Neuronal stem cell (in vitro differentiated cells): Measurements from ENCODE around the gene B4GALT6.

ENCODE experiments used
- DNase-seq: peaks from one replicate; pipeline ENCODE4 v3.0.0-alpha.2; 2013; ENCODE audit warnings: low spot score
- H2AFZ ChIP-seq: one replicate; pipeline ENCODE4 v1.6.1; 2013; ENCODE audit warnings: mild to moderate bottlenecking, low read length, inconsistent platforms
- H2AK5ac ChIP-seq: 2 replicates; pipeline ENCODE4 v1.6.1; 2013; ENCODE audit warnings: low read depth, mild to moderate bottlenecking, inconsistent platforms, low read length, moderate library complexity, mixed read lengths
- H2BK120ac ChIP-seq: 2 replicates; pipeline ENCODE4 v1.6.1; 2013; ENCODE audit warnings: low read depth, mild to moderate bottlenecking, inconsistent platforms, low read length, moderate library complexity, mixed read lengths
- H2BK12ac ChIP-seq: one replicate; pipeline ENCODE4 v1.6.1; 2013; ENCODE audit warnings: low read length, inconsistent platforms
- H2BK15ac ChIP-seq: 2 replicates; pipeline ENCODE4 v1.6.1; 2013; ENCODE audit warnings: mild to moderate bottlenecking, low read length, inconsistent platforms, mixed read lengths
- H2BK5ac ChIP-seq: one replicate; pipeline ENCODE4 v1.6.1; 2013; ENCODE audit warnings: inconsistent platforms, mild to moderate bottlenecking, low read length, moderate library complexity
- H3K14ac ChIP-seq: one replicate; pipeline ENCODE4 v1.6.1; 2013; ENCODE audit warnings: low read length, inconsistent platforms
- H3K18ac ChIP-seq: 2 replicates; pipeline ENCODE4 v1.6.1; 2013; ENCODE audit warnings: low read length, inconsistent platforms
- H3K23ac ChIP-seq: 2 replicates; pipeline ENCODE4 v1.6.1; 2013; ENCODE audit warnings: low read depth, mild to moderate bottlenecking, mixed read lengths, low read length, inconsistent platforms; ENCODE audit not compliant: poor library complexity
- H3K27ac ChIP-seq: replicated peaks from 3 replicates; pipeline ENCODE4 v1.5.1; 2013; ENCODE audit warnings: low read length, inconsistent platforms
- H3K27me3 ChIP-seq, 3 experiments: 2 replicates each; pipeline ENCODE4 v1.6.1; 2013; ENCODE audit warnings: low read length in 3 of 3, mild to moderate bottlenecking in 2 of 3, inconsistent platforms in 1 of 3, low read depth in 1 of 3, mixed read lengths in 1 of 3, moderate library complexity in 1 of 3; ENCODE audit not compliant: control insufficient read depth in 3 of 3, insufficient read depth in 3 of 3
- H3K36me3 ChIP-seq, 2 donors: replicated peaks in 1 of 2; 2 replicates each; pipeline ENCODE4 v1.6.1; 2013; ENCODE audit warnings: low read length in 2 of 2; ENCODE audit not compliant: control insufficient read depth in 2 of 2, insufficient read depth in 2 of 2
- H3K4ac ChIP-seq: 2 replicates; pipeline ENCODE4 v1.6.1; 2013; ENCODE audit warnings: inconsistent platforms, mild to moderate bottlenecking, low read length, moderate library complexity
- H3K4me1 ChIP-seq, 2 donors: 1 replicate in 1 of 2; 2 replicates in 1 of 2; pipeline ENCODE4 v1.6.1; 2013; ENCODE audit warnings: low read length in 2 of 2, low read depth in 1 of 2; ENCODE audit not compliant: control insufficient read depth in 2 of 2, insufficient read depth in 1 of 2
- H3K4me2 ChIP-seq: one replicate; pipeline ENCODE4 v1.6.1; 2013; ENCODE audit warnings: mild to moderate bottlenecking, low read length, inconsistent platforms; ENCODE audit not compliant: insufficient read depth, poor library complexity, severe bottlenecking
- H3K4me3 ChIP-seq, 2 donors: 2 replicates each; pipeline ENCODE4 v1.5.1; 2013; ENCODE audit warnings: low read length in 2 of 2, mild to moderate bottlenecking in 2 of 2, inconsistent platforms in 1 of 2, moderate library complexity in 1 of 2
- H3K79me1 ChIP-seq: one replicate; pipeline ENCODE4 v1.6.1; 2013; ENCODE audit warnings: low read depth, mild to moderate bottlenecking, inconsistent platforms, low read length, moderate library complexity
- H3K9ac ChIP-seq: one replicate; pipeline ENCODE4 v1.6.1; 2013; ENCODE audit warnings: mild to moderate bottlenecking, low read depth, low read length, inconsistent platforms; ENCODE audit not compliant: poor library complexity
- H3K9me3 ChIP-seq, 2 donors: replicated peaks in 1 of 2; 2 replicates each; pipeline versions ENCODE3 to v1.6.1; 2013; ENCODE audit warnings: low read length in 2 of 2, mild to moderate bottlenecking in 2 of 2, inconsistent platforms in 1 of 2, low read depth in 1 of 2, mixed read lengths in 1 of 2, moderate library complexity in 1 of 2; ENCODE audit not compliant: control insufficient read depth in 2 of 2, insufficient read depth in 1 of 2
- H4K8ac ChIP-seq: one replicate; pipeline ENCODE4 v1.6.1; 2013; ENCODE audit warnings: low read depth, mild to moderate bottlenecking, inconsistent platforms, low read length, moderate library complexity
- H4K91ac ChIP-seq: one replicate; pipeline ENCODE4 v1.6.1; 2013; ENCODE audit warnings: low read length, low read depth, mild to moderate bottlenecking, inconsistent platforms; ENCODE audit not compliant: poor library complexity
- WGBS, 2 donors: extraction: QIAGEN DNeasy Blood & Tissue Kit; methylation state at CpG; one replicate each; pipeline ENCODE4 v1.1.7; 2013; ENCODE audit warnings: missing lambda C conversion rate in 2 of 2, mixed read lengths in 1 of 2; ENCODE audit not compliant: insufficient read length in 2 of 2, insufficient replicate concordance in 1 of 2; ENCODE audit errors: extremely low coverage in 2 of 2; 5-methylcytosine and 5-hydroxymethylcytosine counted together

Gene B4GALT6

DNA sequence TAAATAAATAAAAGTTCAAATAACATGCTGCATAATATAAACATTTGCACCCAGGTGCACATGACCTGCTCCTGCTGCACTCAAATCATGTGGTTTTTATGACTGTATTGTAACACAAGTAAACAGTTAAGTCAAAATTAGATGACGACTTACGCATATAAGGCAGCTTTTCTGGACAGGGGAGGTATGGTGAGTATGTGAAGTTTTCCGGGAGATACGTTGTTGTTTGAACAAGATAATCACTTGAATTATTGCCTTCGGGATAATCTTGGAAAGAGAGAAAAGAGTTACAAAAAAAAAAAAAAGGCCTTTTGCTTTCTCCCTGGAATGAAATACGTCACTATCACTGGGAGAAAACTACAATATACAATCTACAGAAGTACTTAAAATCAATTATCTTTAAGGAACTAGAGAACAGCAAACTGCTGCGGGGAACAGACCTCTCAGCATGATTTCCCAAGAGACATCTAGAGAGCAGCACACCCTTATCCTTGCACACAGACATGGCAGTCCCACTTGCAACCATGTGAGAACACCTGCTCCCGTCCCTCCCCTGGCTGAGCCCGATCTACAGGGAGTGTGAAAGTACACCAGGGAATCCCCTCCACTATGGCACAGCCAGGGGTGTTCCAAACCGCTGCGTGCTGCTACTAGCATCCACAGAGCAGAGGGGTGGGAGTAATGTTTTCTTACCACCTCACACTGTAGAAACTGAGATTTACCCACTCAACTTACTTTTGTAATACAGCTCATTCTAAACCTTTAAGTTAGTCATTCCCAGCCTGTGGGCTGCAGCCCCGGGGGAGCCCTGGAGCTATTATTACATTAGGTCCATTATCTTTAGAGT is 26.3 kb downstream of the B4GALT6 start:
- DNase-seq: no peak
- WGBS, 2 donors: no CpG with 5 or more reads among the region's 12 CpGs
- H3K4ac ChIP-seq: no peak overlapping the region

DNA sequence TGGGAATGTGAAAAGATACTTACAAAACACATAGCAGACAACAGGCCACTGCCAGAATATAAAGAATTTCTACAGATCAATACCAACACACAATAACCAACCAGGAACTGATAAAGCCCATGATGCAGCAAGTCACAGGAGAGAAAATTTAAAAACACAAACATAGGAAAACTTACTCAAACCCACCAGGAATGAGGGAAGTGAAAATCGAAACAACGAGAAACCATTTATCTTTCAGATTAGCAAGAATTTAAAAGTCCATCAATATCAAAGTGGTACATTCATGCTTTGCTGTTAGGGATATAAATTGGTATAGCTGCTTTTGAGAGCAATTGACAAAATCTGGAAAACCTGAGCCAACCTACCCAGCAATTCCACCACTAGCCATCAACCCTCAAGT is 27.6 kb downstream of the B4GALT6 start:
- H3K18ac ChIP-seq: no peak overlapping the region
- no peak overlapping the region for H4K8ac ChIP-seq
- H3K4me2 ChIP-seq: no peak overlapping the region
- no peak overlapping the region for H2BK120ac ChIP-seq
- H3K27me3 ChIP-seq: no peaks in the 10 kb centered on the region
- no peak for DNase-seq
- no peak overlapping the region for H3K4me3 ChIP-seq
- H3K4ac ChIP-seq: no peak overlapping the region
- no peak overlapping the region for H2AFZ ChIP-seq
- H3K4me1 ChIP-seq: peaks cover 0 to 2% of the 10 kb centered on the region in 2 donors
- H3K23ac ChIP-seq: no peak overlapping the region
- peaks cover 0 to 8% of the 10 kb centered on the region in 2 donors for H3K9me3 ChIP-seq
- H3K9ac ChIP-seq: no peak overlapping the region
- peaks cover 2% of the 10 kb centered on the region for H3K79me1 ChIP-seq
- H2BK12ac ChIP-seq: no peak overlapping the region
- H3K27ac ChIP-seq: no peak overlapping the region
- H4K91ac ChIP-seq: no peak overlapping the region
- peaks cover 4 to 41% of the 10 kb centered on the region in 2 donors for H3K36me3 ChIP-seq
- no peak overlapping the region for H3K14ac ChIP-seq
- H2AK5ac ChIP-seq: no peak overlapping the region
- H2BK15ac ChIP-seq: no peak overlapping the region
- no CpG with 5 or more reads among the region's 2 CpGs for WGBS, 2 donors
- H2BK5ac ChIP-seq: no peak overlapping the region

More for the DNA sequence above, 26.3 kb downstream of the B4GALT6 start:
- Histone ChIP-seq H2BK12ac (no peak overlapping the region), H4K8ac (no peak overlapping the region), H2BK15ac (no peak overlapping the region), H2AK5ac (no peak overlapping the region), H2BK120ac (no peak overlapping the region), H3K23ac (no peak overlapping the region), H3K27ac (no peak overlapping the region), H2BK5ac (no peak overlapping the region), H3K18ac (no peak overlapping the region), H3K4me1 (peaks cover 0 to 2% of the 10 kb centered on the region in 2 donors), H4K91ac (no peak overlapping the region), H3K14ac (no peak overlapping the region), H3K9ac (no peak overlapping the region), H3K9me3 (peaks cover 0 to 8% of the 10 kb centered on the region in 2 donors), H3K79me1 (peaks cover 2% of the 10 kb centered on the region), H3K4me2 (no peak overlapping the region), H3K4me3 (no peak overlapping the region), H2AFZ (no peak overlapping the region), H3K27me3 (no peaks in the 10 kb centered on the region), H3K36me3 (peaks cover 3 to 38% of the 10 kb centered on the region in 2 donors)

DNA sequence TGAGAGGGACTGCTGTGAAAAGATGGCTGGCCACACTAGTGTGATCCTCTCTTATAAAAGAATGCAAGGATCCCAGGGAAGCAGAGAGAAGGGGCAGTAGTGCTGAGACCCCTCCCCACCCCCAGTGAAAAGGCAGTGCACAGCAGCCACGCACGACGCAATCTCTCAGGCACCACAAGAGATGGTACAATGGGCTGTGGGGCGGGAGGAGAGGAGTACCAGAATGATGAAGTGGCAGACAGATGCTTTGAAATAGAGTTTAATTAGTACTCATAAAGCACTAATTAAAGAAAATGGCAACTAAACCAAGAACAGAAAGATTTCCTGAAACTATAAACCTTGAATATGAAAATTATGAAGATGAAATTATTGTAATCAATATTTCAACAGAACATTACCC is 29.0 kb downstream of the B4GALT6 start:
- Histone ChIP-seq H4K91ac (no peak overlapping the region), H3K36me3 (peaks cover 1 to 37% of the 10 kb centered on the region in 2 donors), H3K18ac (no peak overlapping the region), H2BK15ac (no peak overlapping the region), H3K4ac (no peak overlapping the region), H3K4me1 (peaks cover 0 to 2% of the 10 kb centered on the region in 2 donors), H3K23ac (no peak overlapping the region), H2BK12ac (no peak overlapping the region), H3K27ac (no peak overlapping the region), H3K14ac (no peak overlapping the region), H3K4me2 (no peak overlapping the region), H3K27me3 (no peaks in the 10 kb centered on the region), H3K9ac (no peak overlapping the region), H2BK5ac (no peak overlapping the region), H3K79me1 (peaks cover 2% of the 10 kb centered on the region), H4K8ac (no peak overlapping the region), H3K9me3 (peaks cover 0 to 5% of the 10 kb centered on the region in 2 donors), H2AFZ (no peak overlapping the region), H2AK5ac (no peak overlapping the region), H3K4me3 (no peak overlapping the region), H2BK120ac (no peak overlapping the region)
- no peak for DNase-seq
- WGBS, 2 donors: no CpG with 5 or more reads among the region's 4 CpGs

DNA sequence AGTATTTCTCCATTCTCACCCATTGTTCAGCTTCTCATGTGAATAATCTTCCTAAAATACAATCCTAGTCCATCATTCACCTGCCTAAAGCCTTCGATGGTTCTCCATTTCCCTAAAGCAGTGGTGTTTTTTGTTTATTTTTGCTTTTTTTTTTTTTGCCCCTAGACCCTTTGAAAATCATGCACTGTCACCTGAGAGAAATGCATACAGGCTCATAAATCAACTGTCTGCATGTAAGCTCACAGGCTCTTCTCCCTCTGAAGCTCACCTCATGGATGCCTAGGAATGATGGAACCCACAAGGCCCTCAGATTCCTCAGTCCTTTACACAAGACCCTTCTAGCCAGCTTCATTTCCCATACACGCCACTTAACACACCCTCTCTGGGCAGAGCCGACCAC is 31.5 kb downstream of the B4GALT6 start:
- H2BK5ac ChIP-seq: no peak overlapping the region
- no peak overlapping the region for H3K14ac ChIP-seq
- H3K79me1 ChIP-seq: no peaks in the 10 kb centered on the region
- no peak for DNase-seq
- no peak overlapping the region for H4K8ac ChIP-seq
- no peak overlapping the region for H2BK120ac ChIP-seq
- H3K4me3 ChIP-seq: no peak overlapping the region
- H3K18ac ChIP-seq: no peak overlapping the region
- no peak overlapping the region for H3K27ac ChIP-seq
- H2BK15ac ChIP-seq: no peak overlapping the region
- H4K91ac ChIP-seq: no peak overlapping the region
- peaks cover 1 to 27% of the 10 kb centered on the region in 2 donors for H3K36me3 ChIP-seq
- H3K9ac ChIP-seq: no peak overlapping the region
- no peak overlapping the region for H2BK12ac ChIP-seq
- no peak overlapping the region for H3K4ac ChIP-seq
- H3K9me3 ChIP-seq: no peaks in the 10 kb centered on the region
- WGBS, 2 donors: no CpG with 5 or more reads among the region's 3 CpGs
- no peaks in the 10 kb centered on the region for H3K27me3 ChIP-seq
- no peak overlapping the region for H2AFZ ChIP-seq
- H2AK5ac ChIP-seq: no peak overlapping the region
- H3K23ac ChIP-seq: no peak overlapping the region
- peaks cover 2 to 3% of the 10 kb centered on the region in 2 donors for H3K4me1 ChIP-seq
- no peak overlapping the region for H3K4me2 ChIP-seq
